Loucy (cell line): ENCODE results near the gene IDS.

Experiments
- EZH2phosphoT487 ChIP-seq: fragments of 200-600 bp; IDR thresholded peaks from 2 replicates; pipeline ENCODE4 v1.6.1; 2018; ENCODE audit warnings: antibody characterized with exemption, mild to moderate bottlenecking, moderate library complexity, borderline replicate concordance
- TF ChIP-seq, protein P1 (sequence below): fragments of 200-600 bp; sonication (generic); conservative IDR thresholded peaks from 2 replicates; pipeline ENCODE4 v1.5.1; 2014; ENCODE audit warnings: mild to moderate bottlenecking, antibody characterized with exemption, low read length

DNA sequence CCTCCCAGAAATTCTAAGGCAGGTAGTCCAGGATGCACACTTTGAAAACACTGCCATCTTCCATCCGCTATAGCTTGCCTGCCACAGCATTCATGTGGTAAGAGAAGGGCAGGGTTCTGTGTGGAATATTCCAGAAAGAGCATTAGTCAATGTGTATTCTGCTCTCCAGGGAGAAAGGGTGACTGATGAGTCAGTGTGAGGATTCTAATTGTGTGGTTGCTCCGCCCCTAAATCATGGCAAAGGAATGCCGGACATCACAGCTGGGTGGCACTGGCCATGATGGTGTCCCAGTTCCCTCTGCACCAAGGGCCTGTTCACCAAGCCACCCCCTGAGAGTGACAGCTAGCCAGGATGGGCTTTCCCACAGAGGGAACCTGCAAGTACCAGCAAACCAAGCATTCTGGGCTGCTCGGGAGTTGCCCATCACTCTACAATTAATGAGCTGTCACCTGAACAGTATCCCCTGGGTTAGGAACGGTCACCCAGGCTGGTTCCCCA, 9.5 kb downstream of the IDS start:
- no peak for TF ChIP-seq EZH2phosphoT487
- TF ChIP-seq, protein P1, sequence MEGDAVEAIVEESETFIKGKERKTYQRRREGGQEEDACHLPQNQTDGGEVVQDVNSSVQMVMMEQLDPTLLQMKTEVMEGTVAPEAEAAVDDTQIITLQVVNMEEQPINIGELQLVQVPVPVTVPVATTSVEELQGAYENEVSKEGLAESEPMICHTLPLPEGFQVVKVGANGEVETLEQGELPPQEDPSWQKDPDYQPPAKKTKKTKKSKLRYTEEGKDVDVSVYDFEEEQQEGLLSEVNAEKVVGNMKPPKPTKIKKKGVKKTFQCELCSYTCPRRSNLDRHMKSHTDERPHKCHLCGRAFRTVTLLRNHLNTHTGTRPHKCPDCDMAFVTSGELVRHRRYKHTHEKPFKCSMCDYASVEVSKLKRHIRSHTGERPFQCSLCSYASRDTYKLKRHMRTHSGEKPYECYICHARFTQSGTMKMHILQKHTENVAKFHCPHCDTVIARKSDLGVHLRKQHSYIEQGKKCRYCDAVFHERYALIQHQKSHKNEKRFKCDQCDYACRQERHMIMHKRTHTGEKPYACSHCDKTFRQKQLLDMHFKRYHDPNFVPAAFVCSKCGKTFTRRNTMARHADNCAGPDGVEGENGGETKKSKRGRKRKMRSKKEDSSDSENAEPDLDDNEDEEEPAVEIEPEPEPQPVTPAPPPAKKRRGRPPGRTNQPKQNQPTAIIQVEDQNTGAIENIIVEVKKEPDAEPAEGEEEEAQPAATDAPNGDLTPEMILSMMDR, result no peak
